Testis (tissue), 3 donors: ENCODE measurements around the gene MYO1B. TPM values are rescaled to one million over a fixed set of nuclear protein-coding genes. Genes with fewer than 3 reads are reported as not detected.

Experiments used
- DNase-seq: peaks from one replicate; pipeline ENCODE4 v3.0.0-alpha.2; 2019
- H3K27ac ChIP-seq, 2 donors: fragments of 200-600 bp; sonication (generic); one replicate each; pipeline ENCODE4 v1.5.1; 2019
- H3K27me3 ChIP-seq: fragments of 200-600 bp; sonication (generic); one replicate; pipeline ENCODE4 v1.5.1; 2019
- H3K36me3 ChIP-seq: fragments of 200-600 bp; sonication (generic); one replicate; pipeline ENCODE4 v1.5.1; 2017; ENCODE audit warnings: low read depth; ENCODE audit errors: missing control alignments
- H3K4me1 ChIP-seq: fragments of 200-600 bp; sonication (generic); one replicate; pipeline ENCODE4 v1.5.1; 2019
- H3K4me3 ChIP-seq, 2 donors: fragments of 200-600 bp; sonication (generic); one replicate each; pipeline ENCODE4 v1.5.1; 2017 to 2019
- H3K9me3 ChIP-seq: fragments of 200-600 bp; sonication (generic); one replicate; pipeline ENCODE4 v1.5.1; 2017
- CTCF ChIP-seq, 3 experiments: fragments of 450-650 bp in 2 of 3; fragments of 200-600 bp in 1 of 3; sonication (generic) in 1 of 3; IDR thresholded peaks; one replicate each; pipeline ENCODE4 v1.5.1; 2016 to 2019; ENCODE audit warnings: antibody characterized with exemption in 3 of 3, mild to moderate bottlenecking in 2 of 3, moderate library complexity in 1 of 3
- POLR2A ChIP-seq: fragments of 450-650 bp; IDR thresholded peaks from one replicate; pipeline ENCODE4 v1.6.1; 2017; ENCODE audit warnings: antibody characterized with exemption, mild to moderate bottlenecking, moderate library complexity
- WGBS, 2 donors: methylation state at CpG; one replicate each; pipeline ENCODE4 v1.1.5; 2018; 5-methylcytosine and 5-hydroxymethylcytosine counted together
- intact Hi-C: fragments of 100-400 bp; cut with DNase I; formaldehyde crosslinking; loops from one replicate; pipeline ENCODE4 v1.15.1; 2023; ENCODE audit warnings: low total_unique reads
- polyA plus RNA-seq: library from polyadenylated mRNA; stranded (reverse); fragments of 350-450 nt; fragmentation: Illumina TruSeq; extraction: RNeasy Lipid Tissue Mini Kit (QIAGEN cat#74804); gene quantifications from one replicate; pipeline ENCODE4 v1.2.3, GENCODE V29; 2014; ENCODE audit warnings: low read depth, low replicate concordance; ENCODE audit not compliant: insufficient read depth
- total RNA-seq, 2 donors: library from RNA; depleted of rRNA; stranded (reverse); fragments of >200 nt; gene quantifications; one replicate each; pipeline ENCODE4 v1.2.3, GENCODE V29; 2016

Gene MYO1B
- total and polyA plus RNA-seq, 3 donors from 2014 or later: 14.5 to 30.8 (median 26.8) TPM

- whole genome bisulfite sequencing, 2 donors: 59 to 78% methylated on average over 13 of the region's 13 CpGs
- Histone ChIP-seq H3K36me3 (no peaks in the 10 kb centered on the region), H3K9me3 (no peaks in the 10 kb centered on the region), H3K4me3 (no peak overlapping the region), H3K27me3 (no peaks in the 10 kb centered on the region), H3K27ac (no peak overlapping the region), H3K4me1 (no peaks in the 10 kb centered on the region)
- TF ChIP-seq POLR2A: no peak
- no peak for TF ChIP-seq CTCF (IDR thresholded peaks at IDR 0.05)
- intact Hi-C loops: no loop called here
- no peak for DNase-seq
These were observed 38.4 kb upstream of the MYO1B start for GRCh38 chr2:191206613-191207471.

GRCh38 chr2:191209340-191209739, 35.9 kb upstream of the MYO1B start:
- Histone ChIP-seq H3K27ac (no peak overlapping the region), H3K36me3 (no peaks in the 10 kb centered on the region), H3K9me3 (no peaks in the 10 kb centered on the region), H3K27me3 (no peaks in the 10 kb centered on the region), H3K4me1 (no peaks in the 10 kb centered on the region), H3K4me3 (no peak overlapping the region)
- WGBS, 2 donors: 70 to 91% methylated on average over 1 of the region's 1 CpG
- TF ChIP-seq CTCF (IDR thresholded peaks at IDR 0.05) (no peak), POLR2A (no peak)
- no peak for DNase-seq
- intact Hi-C loops: no loop called here

GRCh38 chr2:191212119-191212518, 33.1 kb upstream of the MYO1B start:
- no peaks in the 10 kb centered on the region for H3K4me1 ChIP-seq
- H3K4me3 ChIP-seq: no peak overlapping the region
- DNase-seq: no peak
- no peak for TF ChIP-seq CTCF (IDR thresholded peaks at IDR 0.05)
- TF ChIP-seq POLR2A: no peak
- intact Hi-C loops: no loop called here
- no peaks in the 10 kb centered on the region for H3K36me3 ChIP-seq
- H3K9me3 ChIP-seq: no peaks in the 10 kb centered on the region
- no peaks in the 10 kb centered on the region for H3K27me3 ChIP-seq
- H3K27ac ChIP-seq: no peak overlapping the region

GRCh38 chr2:191213333-191213732, 31.9 kb upstream of the MYO1B start:
- TF ChIP-seq POLR2A (no peak), CTCF (IDR thresholded peaks at IDR 0.05) (no peak)
- no peaks in the 10 kb centered on the region for H3K36me3 ChIP-seq
- intact Hi-C loops: no loop called here
- H3K27me3 ChIP-seq: no peaks in the 10 kb centered on the region
- no peak overlapping the region for H3K4me3 ChIP-seq
- H3K9me3 ChIP-seq: no peaks in the 10 kb centered on the region
- no peak for DNase-seq
- no peak overlapping the region for H3K27ac ChIP-seq
- H3K4me1 ChIP-seq: no peaks in the 10 kb centered on the region

- H3K9me3 ChIP-seq: no peaks in the 10 kb centered on the region
- H3K27me3 ChIP-seq: no peaks in the 10 kb centered on the region
- no peaks in the 10 kb centered on the region for H3K36me3 ChIP-seq
- no peak overlapping the region for H3K27ac ChIP-seq
- TF ChIP-seq POLR2A: no peak
- TF ChIP-seq CTCF (IDR thresholded peaks at IDR 0.05): no peak
- no peak overlapping the region for H3K4me3 ChIP-seq
- WGBS, 2 donors: 83 to 84% methylated on average over 1 of the region's 1 CpG
- intact Hi-C loops: no loop called here
- H3K4me1 ChIP-seq: no peaks in the 10 kb centered on the region
- no peak for DNase-seq
These were observed 30.0 kb upstream of the MYO1B start for GRCh38 chr2:191215230-191215629.
